HS-27A (cell line): ENCODE results near the gene ARMC2.
"Not testable (repeated sequence)": the region's sequence is repeated elsewhere in the genome, so short reads cannot be mapped to it uniquely, and the experiment has no call there.

Experiments
- DNase-seq: peaks from one replicate; pipeline ENCODE4 v3.0.0-alpha.2; 2012; ENCODE audit warnings: low read depth, missing footprints

ARMC2 gene

GRCh38 chr6:108952776-108953486 is 104.7 kb downstream of the ARMC2 start:
- DNase-seq: no peak

GRCh38 chr6:108953681-108954080 is 105.5 kb downstream of the ARMC2 start:
- DNase-seq: no peak

- no peak for DNase-seq
Observed at GRCh38 chr6:108955329-108955949, 107.2 kb downstream of the ARMC2 start.

GRCh38 chr6:108957221-108957620 is 109.0 kb downstream of the ARMC2 start:
- no peak for DNase-seq

- no peak for DNase-seq
Observed at GRCh38 chr6:108958900-108959770, 110.9 kb downstream of the ARMC2 start.

- DNase-seq: no peak
Observed at GRCh38 chr6:108959972-108960582, 111.9 kb downstream of the ARMC2 start.

- no peak for DNase-seq
Observed at GRCh38 chr6:108960601-108961000, 112.4 kb downstream of the ARMC2 start.

- no peak for DNase-seq
Observed at GRCh38 chr6:108961077-108961476, 112.9 kb downstream of the ARMC2 start.

DNA sequence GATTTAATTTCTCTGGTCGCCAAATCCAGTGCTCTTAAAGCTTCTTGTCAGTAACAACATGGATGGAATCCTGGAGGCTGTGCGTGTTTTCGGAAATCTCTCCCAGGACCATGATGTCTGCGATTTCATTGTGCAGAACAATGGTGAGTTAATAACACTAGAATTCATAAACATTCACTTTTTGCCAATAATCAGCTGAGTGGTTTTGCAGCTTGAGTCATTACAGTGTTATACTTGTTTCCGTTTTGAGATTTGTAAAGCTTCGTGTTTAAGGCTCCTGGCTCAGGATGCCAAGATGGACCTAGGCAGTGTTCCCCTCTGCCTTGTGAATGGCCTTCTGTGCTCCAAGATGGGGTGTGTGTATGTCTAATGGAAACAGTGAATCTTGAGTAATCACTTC is 113.8 kb downstream of the ARMC2 start:
- DNase-seq: no peak

- DNase-seq: no peak
Observed at GRCh38 chr6:108966251-108966650, 118.0 kb downstream of the ARMC2 start.

- DNase-seq: no peak
Observed at GRCh38 chr6:108966855-108967755, 118.9 kb downstream of the ARMC2 start.

GRCh38 chr6:108968325-108969316 is 120.4 kb downstream of the ARMC2 start:
- no peak for DNase-seq

DNA sequence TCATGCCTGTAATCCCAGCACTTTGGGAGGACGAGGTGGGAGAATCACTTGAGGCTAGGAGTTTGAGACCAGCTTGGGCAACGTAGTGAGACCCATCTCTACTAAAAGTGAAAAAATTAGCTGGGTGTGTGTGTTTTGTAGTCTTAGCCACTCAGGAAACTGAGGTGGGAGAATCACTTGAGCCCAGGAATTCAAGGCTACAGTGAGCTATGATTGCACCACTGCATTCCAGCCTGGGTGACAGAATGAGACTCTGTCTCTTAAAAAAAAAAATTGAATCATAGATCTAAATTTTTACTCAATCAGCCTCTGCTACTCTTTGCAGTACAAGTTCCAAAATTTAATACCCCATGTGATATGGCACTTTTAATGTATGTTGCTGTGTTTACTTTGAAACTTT is 121.6 kb downstream of the ARMC2 start:
- DNase-seq: no peak

- no peak for DNase-seq
Observed at GRCh38 chr6:108974201-108974600, 126.0 kb downstream of the ARMC2 start.

- not testable (repeated sequence) for DNase-seq
Observed at GRCh38 chr6:108978638-108979037, 130.4 kb downstream of the ARMC2 start.

DNA sequence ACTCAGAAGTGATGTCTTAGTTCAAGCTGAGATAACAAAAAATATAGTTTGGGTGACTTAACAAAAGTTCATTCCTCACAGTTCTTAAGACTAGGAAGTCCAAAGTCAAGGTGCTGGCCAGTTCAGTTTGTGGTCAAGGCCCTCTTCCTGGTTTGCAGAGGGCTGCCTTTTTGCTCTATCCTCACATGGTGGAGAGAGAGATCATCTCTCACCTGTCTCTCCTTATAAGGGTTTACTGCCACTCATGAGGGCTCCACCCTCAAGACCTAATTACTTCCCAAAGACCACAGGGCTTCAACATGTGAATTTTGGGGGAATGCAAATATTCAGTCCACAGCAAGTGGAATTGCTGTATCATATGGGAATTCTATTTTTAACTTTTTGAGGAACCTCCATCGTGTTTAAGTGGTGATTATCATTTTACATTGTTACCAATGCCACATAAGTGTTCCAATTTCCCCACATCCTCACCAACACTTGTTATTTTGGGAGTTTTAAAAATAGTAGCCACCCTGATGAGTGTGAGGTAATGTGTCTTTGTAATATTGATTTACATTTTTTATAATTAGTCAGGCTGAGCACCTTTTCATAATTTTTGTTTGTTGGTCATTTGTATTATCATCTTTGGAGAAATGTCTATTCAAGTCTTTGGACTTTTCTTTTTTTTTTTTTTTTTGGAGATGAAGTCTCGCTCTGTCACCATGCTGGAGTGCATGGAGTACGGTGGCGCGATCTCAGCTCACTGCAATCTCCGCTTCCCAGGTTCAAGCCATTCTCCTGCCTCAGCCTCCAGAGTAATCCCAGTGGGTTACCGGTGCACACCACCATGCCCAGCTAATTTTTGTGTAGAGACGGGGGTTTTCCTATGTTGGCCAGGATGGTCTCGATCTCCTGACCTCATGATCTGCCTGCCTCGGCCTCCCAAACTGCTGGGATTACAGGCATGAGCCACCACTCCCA is 134.2 kb downstream of the ARMC2 start:
- DNase-seq: no peak

DNA sequence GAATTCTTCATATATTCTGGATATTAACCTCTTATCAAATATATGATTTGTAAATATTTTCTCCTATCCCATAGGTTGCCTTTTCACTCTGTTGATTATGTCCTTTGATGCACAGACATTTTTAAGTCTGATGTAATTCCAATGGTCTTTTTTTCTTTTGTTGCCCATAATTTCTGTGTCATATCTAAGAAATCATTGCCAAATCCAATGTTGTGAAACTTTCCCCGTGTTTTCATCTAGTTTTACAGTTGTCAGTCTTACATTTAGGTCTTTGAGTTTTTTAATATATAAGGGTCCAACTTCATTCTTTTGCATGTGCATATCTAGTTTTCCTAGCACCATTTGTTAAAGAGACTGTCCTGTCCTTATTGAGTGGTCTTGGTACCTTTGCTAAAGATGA is 134.9 kb downstream of the ARMC2 start:
- DNase-seq: no peak

- DNase-seq: no peak
Observed at GRCh38 chr6:108985301-108985700, 137.1 kb downstream of the ARMC2 start.

DNA sequence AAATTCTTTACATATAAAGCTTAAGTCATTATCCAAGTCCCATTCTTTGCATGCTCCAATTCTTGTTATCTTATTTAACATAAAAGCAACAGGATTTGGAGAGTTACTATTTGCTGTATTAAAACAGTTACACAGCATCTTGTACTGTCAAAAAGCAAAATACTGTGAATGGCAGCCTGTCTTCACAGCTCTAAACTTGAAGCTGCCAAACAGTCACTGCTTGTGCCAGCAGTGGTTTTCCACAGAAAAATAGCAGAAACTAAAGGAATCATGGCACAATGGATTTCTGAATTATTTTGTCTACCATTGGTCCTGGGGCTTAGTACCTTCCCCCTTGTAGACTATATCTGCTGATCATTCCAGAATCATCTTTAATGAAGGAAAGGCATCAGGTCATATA is 138.9 kb downstream of the ARMC2 start:
- DNase-seq: no peak
